NCI-H1436 (cell line): ENCODE measurements around the gene FBH1.
"Not testable (repeated sequence)": the region's sequence is repeated elsewhere in the genome, so short reads cannot be mapped to it uniquely, and the experiment has no call there.

Experiments
- DNase-seq: peaks from one replicate; lab custom pipeline; 2025; lab: John Stamatoyannopoulos, UW

Gene FBH1

DNA sequence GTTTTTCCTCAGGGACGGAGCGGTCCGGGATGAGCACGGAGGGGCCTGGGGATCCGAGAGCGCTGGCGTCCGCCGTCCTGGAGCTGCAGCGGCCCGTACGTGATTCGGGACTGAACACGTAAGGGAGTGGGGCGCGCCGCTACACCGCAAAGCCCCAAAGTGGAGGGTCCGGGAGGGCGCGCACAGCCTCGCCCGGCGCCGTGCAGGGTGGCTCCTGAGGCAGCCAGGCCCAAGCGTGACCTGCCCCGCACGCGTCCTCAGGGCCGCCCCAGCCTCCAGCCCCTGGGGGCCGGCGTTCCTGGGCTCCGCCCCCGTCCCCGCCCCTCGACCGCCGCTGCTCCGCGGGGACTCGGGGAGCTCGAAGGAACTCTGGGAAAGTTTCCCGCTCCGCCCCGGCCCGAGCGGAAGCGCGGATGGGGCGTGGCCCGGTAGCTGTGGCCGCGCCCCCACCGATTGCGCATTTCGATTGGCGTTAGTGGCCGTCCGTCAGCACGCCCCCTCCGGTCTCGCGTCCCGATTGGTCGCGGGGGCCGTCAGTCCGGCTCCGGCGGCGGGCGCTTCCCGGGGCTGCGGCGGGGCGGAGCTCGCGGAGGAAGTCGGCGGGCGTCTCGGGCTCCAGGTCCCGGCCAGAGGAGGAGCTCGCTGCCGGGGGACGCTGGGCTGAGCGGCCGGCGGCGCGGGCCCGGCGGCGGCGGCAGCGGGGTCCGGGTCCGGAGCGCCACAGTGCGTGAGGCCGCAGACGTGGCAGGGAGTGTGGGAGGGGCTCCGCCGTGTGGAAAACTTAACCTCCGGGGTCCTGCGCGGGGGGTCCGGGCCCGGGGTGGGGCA lies at the start of gene FBH1, which contains the start of gene ANKRD16:
Gene FBH1, plus strand, starts transcription at position 620 of the 828 bp plus-strand sequence. Its CDS starts 103 bp downstream, at position 723.
Gene ANKRD16, minus strand, starts transcription at position 270 of the 828 bp plus-strand sequence. CDS start 539 bp downstream, outside the sequence.
- DNase-seq: peak; percentile 98

DNA sequence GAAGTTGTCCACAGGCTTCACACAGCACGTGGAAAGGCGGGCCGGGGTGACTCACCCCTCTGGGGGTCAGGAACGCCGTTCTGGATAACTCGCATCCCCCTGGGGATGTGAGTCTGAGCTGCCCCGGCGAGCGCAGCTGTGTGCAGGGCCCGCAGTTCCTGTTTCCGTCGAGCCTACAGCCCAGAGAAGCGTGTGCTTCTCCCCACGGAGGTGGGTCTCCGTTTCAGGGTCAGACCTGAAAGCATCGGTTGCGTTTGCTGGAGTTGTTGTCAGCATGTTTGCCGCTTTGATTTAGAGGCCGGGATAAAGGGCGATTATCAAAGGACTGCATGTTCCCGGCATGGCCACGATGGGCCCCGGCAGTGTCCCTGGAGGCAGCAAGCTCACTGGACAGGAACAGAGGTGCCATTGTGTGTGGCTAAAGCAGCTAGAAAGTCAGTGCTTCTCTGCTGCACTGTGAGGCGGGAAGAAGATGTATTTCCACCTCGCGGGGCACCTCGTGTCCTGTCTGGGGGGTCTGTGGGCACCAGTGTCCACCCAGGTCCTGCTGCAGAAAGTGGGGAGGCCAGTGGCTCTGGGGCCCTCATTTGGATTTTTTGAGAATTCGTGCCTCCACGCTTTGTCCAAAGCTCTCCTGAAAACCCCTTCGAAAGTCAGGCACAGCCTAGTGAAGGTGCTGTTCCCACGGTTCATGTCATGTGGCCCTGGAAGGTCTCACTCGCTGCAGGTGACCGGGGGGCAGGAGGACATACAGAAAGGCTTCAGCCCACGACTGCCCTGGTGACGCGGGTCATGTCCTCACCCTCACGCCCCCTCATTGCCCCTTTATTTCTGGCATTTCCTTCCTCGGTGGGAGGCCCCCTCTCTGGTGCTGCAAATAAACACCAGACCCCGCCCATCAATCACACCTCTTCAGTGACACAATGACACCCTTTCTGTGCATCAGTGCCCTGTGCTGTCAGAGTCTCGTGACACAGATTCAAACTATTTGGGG lies 49.4 kb upstream of the FBH1 start:
- peak; percentile 3 for DNase-seq

DNA sequence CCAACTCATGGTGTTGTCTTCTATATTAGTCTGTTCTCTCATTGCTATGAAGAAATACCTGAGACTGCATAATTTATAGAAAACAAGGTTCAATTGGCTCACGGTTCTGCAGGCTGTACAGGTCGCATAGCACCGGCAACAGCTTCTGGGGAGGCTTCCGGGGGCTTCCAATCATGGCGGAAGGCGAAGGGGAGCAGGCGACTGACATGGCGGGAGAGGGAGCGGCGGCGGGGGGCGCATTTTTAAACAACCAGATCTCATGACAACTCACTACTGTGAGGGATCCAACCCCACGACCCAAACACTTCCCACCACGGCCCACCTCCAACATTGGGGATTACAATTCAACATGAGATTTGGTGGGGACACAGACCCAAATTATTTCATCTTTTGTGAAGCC lies 48.1 kb upstream of the FBH1 start:
- DNase-seq: no peak

DNA sequence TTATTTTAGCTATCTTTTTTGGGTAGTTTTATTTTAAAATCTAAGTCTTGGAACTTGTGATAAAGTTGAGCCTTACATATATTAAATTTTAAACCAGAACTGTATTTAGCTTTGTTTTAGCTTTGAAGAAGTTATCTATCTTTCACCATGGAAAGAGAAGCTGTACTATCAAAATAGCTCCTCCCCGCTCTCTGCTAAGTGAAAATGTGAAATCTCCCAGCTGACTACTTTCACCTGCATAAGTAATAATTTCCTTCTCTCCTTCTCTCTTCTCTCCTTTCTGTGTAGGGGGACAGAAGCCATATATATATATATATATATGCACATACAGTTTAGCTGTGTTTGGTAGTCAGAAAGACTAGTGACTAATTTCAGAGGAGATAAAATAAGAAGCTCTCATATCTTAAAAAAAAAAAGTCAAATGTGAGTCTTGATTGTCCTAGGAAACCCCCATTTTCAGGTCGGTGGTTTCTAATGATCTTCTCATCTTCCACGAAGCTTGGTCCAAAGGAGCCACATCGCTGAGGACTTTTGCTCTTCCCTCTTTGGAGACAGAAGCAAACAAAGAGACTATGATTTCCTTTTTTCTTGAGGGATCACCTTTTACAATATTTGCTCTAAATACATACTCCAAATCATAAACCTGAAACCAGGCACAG lies 46.2 kb upstream of the FBH1 start:
- DNase-seq: no peak

DNA sequence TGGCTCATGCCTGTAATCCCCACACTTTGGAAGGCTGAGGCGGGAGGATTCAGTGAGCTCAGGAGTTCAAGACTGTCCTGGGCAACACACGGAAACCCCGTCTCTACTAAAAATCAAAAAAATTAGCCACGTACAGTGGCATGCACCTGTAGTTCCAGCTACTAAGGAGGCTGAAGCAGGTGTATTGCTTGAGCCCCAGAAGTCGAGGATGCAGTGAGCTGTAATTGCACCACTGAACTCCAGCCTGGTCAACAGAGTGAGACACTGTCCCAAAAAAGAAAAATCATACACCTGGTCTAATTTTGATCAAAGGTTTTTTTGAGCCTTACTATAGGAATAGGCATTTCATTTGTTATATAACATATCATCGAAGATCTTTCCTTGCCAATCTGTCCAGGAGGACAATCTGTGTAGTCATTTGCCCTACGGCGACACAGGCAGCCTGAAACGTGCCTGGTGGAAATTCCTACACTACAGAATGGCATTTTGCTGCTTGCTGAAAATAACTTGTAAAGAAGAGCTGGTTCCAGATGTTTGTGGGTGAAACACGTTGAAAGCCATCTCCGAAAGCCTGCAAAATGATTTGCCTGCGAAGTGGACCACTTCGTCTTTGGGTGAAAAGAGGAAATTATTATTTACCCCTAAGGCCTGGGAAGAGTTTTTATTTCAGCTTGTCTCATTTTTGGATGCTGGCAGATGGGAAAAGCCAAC lies 45.5 kb upstream of the FBH1 start:
- DNase-seq: no peak

DNA sequence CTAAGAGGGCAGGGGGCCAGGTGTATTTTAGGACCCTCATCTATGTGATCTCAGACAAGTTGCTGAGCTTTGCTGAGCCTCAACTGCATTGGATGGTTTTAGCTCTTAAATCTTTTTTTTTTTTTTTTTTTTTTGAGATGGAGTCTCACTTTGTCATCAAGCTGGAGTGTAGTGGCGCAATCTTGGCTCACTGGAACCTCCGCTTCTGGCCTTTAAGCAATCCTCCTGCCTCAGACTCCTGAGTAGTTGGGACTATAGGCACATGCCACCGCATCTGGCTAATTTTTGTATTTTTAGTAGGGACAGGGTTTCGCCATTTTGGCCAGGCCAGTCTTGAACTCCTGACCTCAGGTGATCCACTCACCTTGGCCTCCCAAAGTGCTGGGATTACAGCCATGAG lies 43.4 kb upstream of the FBH1 start:
- DNase-seq: not testable (repeated sequence)

DNA sequence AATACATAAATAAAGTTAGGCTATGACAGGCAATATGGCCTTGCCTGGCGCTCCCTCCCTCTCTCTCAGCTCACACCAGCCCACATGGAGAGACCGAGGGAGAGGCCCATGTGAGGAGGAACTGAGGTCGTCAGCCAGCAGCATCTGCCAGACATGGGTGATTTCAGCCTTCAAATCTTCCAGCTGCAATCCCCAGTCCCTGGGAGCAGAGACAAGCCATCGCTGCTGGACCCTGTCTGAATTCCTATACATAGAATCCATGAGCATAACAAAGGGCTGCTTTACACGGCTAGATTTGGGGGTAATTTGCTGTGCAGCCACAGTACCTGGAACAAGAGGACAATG lies 35.9 kb upstream of the FBH1 start:
- no peak for DNase-seq

DNA sequence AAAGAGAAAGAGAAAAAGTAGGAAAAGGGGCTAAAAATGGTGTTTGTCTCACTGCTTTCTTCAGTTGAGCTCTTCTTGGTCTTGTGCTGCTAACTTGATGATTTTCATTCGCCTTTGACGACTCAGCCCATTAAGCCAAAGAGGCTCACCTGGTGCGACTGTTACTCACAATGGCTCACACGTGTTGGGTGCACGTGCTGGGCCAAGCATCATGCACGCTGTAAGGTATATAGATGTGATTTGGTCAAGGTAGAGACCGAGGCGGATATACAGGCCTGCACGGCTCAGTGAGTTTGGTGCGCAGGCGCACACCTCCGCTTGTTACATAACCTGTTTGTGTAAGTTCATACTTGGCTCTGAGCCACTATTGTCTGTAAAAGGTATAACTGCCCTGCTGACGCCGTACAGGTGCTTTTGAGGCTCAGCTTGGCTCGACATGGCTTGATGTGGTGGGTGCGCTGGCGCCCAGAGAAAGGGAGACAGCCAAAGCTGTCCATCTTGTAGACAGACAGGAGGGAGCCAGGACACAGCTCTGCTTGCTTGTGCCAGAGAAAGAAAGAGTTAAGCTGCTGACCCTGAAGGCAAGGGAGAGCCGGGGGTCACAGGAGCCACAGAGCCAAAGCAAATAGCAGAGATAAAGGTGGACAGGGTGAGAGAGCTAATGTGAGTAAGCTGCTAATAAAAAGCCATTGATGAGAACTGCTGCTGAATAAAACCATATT lies 33.9 kb upstream of the FBH1 start:
- no peak for DNase-seq

DNA sequence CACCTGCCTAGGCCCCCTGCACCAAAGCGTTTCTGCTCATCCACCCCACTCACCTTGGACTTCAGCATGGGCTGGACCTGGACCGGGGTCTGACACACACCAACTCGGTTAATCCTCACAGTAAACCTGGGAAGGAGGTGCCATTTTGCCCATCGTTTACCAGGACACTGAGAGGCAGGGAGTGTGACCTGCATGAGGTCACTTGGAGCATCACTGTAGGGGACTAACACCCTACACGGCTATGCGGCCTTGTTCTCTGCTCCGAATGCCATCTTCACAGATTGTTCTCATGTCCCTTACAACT lies 33.4 kb upstream of the FBH1 start:
- DNase-seq: no peak

DNA sequence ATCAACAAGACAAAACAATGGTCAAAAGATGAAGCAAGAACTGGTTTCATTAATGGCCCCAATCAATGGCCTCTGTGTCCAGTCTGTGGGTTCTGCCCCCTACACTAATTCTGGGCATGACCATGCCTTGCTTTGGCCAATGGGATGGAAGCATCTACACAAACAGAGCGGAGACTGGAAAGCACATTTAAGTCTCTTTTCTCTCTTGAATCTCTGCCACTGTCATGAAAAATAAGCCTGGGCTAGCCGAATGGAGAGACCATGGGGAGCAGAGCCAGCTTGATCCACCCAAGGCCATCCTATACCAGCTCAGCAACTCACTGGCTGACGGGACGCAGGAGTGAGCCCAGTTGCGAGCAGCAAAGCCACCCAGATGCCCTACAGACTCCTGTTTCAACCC lies 31.2 kb upstream of the FBH1 start:
- no peak for DNase-seq

DNA sequence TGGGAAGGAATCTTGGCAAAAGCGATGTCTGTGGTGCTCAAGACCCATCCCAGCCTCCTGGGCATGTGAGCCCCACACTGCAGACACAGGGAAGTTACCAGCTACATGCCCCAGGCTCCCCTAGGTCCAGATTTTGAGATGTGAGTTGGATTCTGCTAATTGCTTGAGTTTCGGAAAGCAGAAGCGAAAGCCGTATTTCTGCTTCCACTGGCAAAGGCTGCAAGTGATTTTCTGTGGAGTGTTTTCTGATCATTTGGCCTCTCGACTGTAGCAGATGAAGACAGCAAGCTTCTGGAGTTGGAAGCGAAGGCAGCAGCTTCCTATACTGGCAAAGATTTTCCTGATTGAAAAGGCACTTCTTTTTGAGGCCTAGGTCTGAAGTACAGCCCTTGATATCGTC lies 30.0 kb upstream of the FBH1 start:
- no peak for DNase-seq

DNA sequence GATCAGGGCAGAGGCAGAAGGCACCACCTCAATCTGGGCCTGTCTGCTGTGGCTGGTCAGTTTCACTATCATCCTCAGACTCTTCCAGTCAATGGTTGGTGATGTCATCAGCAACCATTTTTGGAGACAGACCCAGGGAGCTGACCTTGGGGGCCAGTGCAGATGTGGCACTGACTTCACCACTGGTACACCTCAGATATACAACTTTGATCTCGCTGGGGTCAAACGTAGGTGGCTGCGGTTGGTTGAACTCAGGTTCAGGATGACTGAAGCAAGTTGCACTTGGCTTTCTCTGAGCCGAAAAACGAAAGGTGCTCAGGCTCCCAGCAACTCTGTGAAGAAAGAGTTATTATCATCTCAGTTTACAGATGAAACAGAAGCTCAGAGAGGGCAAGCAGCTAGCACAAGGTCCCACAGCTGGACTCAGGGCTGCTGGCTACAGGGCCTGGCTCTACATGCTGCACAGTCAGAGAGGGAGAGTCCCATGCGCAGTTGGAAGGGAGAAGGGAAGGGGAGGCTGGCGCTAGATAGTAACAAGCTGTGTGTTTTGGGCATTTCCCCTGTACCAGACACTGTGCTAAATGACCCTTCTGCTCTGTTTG lies 27.6 kb upstream of the FBH1 start:
- DNase-seq: no peak

DNA sequence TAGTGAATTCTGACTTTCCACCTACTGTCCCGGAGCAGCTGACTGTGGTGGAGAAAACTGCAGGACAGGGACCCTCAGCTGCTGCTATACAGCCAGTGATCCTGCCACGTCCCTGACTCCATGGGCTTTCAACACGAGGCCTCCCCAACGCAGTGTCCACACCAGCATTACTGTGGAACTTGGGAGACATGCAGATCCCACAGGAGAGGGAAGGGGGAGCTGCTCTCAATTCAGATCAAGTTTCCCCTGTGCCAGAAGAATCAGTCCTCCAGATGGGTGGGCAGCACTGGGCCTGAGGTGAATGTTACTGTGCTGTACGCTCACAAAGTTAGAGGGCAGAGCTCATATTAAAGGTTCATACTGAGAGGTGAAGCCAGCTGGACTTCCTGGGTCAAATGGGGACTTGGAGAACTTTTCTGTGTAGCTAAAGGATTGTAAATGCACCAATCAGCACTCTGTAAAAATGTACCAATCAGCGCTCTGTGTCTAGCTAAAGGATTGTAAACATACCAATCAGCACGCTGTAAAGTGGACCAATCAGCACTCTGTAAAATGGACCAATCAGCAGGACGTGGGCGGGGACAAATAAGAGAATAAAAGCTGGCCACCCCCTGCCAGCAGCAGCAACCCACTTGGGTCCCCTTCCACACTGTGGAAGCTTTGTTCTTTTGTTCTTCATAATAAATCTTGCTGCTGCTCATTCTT lies 26.9 kb upstream of the FBH1 start:
- not testable (repeated sequence) for DNase-seq

DNA sequence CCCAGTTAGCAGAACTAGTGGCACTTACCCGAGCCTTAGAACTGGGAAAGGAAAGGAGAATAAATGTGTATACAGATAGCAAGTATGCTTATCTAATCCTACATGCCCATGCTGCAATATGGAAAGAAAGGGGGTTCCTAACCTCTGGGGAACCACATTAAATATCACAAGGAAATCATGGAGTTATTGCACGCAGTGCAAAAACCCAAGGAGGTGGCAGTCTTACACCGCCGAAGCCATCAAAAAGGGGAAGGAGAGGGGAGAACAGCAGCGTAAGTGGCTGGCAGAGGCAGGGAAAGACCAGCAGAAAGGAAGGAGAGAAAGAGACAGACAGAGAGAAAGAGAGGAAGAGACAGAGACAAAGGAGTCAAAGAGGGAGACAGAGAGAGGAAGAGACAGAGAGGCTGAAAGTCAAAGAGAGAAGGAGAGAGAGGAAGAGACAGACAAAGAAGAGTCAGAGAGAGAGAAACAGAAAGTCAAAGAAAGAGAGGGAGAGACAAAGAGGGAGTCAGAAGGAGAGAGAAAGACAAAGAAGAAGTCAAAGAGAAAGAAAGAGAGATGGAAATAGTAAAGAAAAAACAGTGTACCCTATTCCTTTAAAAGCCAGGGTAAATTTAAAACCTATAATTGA lies 23.5 kb upstream of the FBH1 start:
- DNase-seq: not testable (repeated sequence)

DNA sequence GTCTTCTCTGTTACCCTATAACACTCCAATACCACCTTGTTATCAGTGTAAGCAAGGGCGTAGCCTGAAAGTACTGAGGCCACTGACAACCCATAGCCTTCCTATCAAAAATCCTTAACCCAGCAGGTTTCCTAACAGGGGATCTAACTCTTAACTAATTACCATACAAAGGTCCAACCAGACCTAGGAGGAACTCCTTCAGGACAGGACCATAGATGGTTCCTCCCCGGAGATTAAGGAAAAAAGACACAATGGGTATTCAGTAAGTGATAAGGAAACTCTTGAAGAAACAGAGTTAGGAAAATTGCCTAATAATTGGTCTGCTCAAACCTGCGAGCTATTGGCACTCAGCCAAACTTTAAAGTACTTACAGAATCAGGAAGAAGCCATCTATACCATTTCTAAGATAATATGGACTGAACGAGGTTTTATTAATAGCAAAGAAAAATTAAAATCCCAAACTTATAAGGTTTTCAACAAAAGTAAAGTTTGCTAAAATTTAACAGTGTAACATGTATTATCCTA lies 22.9 kb upstream of the FBH1 start:
- DNase-seq: not testable (repeated sequence)

DNA sequence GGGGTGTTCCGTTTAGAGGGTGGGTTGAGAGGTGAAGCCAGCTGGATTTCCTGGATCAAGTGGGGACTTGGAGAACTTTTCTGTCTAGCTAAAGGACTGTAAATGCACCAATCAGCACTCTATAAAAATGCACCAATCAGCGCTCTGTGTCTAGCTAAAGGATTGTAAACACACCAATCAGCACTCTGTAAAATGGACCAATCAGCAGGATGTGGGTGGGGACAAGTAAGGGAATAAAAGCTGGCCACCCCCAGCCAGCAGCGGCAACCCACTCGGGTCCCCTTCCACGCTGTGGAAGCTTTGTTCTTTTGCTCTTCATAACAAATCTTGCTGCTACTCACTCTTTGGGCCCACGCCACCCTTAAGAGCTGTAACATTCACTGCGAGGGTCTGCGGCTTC lies 21.7 kb upstream of the FBH1 start:
- DNase-seq: not testable (repeated sequence)

DNA sequence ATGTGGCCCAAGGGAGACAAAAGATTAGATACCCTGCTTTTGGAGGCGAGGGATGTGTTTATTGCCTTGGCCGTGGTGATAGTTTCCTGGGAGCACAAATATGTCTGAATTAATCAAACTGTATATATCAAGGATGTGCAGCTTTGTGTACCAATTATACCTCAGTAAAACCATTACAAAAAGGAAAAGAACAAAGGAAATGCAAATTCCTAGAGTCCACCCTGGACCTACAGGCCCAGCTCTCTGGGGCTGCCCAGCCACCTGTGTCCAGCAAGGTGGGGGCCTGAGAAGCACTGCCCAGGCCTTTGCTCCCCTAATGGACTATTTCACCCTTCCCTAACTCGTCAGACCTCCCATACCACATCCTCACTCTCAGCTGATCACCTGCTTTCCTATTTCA lies 20.9 kb upstream of the FBH1 start:
- DNase-seq: no peak

DNA sequence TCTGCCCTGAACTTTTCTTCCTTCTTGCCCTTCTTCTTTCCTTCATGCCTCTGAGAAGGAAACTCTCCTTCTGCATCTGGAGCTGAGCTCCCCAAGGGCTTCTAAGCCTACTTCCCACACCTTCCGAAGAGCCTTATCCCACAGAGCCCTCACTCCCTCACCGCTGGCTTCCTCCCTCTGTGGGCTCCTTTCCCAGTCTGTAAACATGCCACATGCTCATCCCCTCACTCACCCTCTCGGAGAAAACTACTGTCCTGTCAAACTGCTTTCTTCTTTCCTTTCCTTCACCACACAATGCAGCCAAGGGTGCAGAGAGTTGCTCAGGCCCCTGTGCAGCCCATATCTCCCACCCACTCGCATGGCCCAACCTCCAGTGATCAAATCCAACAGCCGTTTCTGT lies 18.4 kb upstream of the FBH1 start:
- no peak for DNase-seq

DNA sequence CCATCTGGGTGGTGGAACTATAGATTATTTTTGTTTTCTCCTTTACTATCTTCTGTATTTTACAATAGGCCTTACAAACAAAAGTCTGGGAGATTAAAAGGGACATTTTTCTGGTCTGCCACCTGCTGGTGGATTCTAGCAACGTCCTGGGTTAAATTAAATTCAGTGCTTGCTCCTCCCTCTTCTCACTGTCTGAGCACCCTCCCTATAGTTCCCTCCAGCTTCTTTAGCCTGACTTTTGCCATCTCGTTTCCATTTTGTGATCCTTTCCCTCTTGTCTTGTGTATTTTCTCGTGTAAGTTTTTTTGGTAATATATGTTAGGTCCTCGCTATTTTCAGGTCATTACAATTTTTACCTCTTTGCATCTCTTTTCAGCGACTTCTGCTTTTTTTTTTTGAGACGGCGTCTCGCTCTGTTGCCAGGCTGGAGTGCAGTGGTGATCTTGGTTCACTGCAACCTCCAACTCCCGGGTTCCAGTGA lies 16.5 kb upstream of the FBH1 start:
- peak; percentile 37 for DNase-seq
